Superior temporal gyrus (tissue), 1 donor: ENCODE results near the gene DEFB128.

Experiments
- DNase-seq: peaks from one replicate; pipeline ENCODE4 v3.0.0-alpha.2; 2016; ENCODE audit errors: extremely low spot score

Gene DEFB128

DNA sequence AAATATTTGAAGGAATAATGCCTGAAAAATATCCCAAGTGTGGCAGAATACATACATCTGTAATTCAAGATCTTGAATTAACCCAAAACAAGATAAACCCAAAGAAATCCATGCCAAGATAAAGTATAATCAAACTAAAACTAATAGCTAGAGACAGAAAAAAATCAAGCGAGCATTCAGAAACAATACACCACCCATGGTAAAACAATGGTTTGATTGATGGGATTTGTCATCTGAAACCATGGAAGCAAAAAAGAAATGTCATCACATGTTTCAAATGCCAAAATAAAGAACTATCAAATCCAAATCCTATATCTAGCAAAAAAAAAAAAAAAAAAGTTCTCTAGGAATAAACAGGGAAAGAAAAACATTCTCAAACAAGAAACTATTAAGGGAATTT lies 37.4 kb downstream of the DEFB128 start:
- DNase-seq = peak; percentile 31

DNA sequence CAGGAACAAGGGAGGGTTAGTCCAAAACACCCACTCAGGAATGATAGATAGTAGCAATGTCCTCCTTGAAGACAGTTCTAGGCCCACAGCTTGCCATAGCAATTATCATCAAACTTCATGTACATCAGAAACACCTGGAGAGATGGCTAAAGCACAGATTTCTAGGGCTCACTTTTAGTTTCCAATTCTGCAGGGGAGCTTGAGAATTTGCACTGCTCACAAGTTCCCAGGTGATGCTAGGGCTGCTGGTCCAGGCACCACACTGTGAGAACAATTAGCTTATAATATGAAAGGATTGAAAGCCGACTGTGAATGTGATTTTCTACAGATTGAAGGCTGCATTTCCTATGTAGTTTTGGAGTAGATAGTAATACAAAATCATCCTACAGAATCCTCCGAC lies 43.6 kb downstream of the DEFB128 start:
- DNase-seq = no peak

DNA sequence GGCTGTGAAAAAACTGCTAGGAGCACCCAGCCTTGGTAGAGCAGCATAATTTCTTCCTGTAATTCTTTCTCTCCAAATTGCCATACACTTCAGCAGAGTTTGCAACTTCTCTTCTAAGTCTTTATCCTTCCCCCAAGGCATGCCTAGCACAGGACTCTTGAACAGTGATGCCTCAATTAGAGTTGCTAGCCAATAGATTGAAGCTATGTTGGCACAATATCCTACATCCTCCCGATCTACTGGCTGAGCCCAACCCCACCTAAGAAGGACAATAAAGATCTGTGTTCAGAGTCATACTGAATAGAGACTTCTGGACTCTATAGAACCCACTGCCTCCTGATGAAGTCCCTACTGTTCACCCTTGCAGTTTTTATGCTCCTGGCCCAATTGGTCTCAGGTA lies 47.2 kb downstream of the DEFB128 start, which contains the start of gene DEFB126:
TSS of gene DEFB126 (plus strand) at position 301 of the 400 bp plus-strand sequence. CDS start at position 340, 39 bp downstream.
- no peak for DNase-seq
